Activated gamma-delta T cell treated with anti-CD3 and anti-CD28 coated beads, Interleukin-2, amount 50 U/mL, for 16 hours (primary cell): Measurements from ENCODE around the gene SKP2.

Experiments used
- DNase-seq: peaks from one replicate; pipeline ENCODE4 v3.0.0-alpha.2; 2020; ENCODE audit warnings: low read depth

Gene SKP2

DNA sequence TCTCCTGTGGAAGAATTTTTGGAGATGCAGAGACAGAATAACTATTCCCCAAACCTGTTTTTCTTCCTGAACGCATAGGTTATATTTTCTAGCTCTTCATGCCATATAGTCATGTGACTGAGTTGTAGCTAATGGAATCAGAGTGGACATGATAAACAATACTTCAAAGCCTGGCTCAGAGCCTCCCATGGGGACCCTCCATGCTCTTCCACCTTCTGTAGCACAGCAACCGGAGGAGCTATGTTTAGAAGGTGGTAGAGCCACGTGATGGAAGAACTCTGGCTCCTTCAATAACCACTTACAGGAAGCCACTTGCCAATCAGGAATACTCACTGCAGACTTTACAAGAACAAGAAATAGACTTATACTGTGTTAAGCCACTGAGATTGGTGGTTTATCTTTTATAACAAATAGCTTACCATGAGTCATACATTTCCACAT is 50.6 kb downstream of the SKP2 start:
- DNase-seq = no peak

DNA sequence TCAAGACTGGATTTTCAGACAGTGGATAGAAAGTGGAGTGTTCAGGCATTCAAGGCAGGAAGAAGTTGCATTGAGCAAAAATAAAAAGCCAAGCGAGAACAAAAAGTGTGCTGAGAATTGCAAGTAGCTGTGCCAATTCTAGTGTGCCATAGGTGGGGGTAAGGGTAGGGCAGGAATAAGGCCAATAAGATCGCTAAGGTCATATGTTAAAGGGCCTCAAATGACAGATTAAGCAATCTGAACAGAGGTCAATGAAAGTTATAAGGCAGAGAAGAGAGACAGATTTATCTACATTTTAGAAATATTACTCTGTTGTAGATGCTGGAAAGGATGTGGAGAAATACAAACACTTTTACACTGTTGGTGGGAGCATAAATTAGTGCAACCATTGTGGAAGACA is 53.4 kb downstream of the SKP2 start:
- DNase-seq = no peak

DNA sequence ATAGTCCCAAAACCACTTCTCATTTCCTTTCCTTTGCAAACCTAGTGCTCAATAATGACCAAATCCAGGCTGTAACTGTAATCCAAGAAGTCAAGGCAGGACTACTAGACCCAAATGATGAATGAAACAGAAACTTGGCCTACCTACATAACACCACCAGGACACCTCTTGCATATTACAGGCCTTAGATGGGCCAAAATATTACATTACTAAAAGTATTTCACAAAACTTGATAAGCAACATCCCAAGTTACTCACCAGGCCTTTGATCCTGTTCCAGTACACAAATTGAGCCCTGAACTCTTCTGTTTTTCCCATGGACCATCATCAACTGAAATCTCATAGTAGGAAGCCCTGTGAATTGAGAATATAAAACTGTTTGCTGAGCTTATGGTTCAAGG is 55.0 kb downstream of the SKP2 start:
- no peak for DNase-seq

DNA sequence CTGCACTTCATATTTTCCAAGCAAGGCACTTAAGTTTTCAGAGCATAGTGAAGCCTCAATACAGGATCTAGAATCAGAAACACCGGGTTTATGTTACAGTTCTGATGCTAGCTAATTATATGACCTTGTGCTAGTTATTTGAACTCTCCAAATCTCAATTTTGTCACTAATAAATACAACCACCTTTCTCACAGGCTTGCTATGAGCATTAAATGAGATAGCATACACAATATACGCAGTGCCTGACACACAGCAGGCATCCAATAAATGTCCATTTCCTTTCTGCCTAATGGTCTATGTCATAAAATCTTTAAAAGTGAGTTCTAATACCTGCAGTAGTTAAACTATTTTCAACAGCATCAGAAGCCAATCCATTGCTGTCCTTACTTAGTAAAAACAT is 56.9 kb downstream of the SKP2 start:
- no peak for DNase-seq

DNA sequence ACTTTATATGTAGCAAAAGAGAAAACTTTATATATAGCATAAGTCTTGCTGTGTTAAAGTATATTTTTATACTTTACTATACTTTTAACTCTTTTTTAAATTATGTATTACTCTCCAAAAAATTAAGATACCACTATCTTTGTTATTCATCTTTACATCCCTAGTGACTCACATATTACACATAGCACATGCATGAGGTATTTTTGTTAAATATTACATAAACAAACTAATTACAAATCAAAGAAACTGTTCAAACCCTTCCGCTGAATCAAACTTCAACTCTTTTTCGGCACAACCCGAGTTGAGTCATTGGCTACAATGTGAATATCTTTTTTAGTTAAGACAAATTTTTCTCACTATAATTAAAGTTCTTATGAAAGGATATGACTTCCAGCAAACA is 57.8 kb downstream of the SKP2 start:
- no peak for DNase-seq

DNA sequence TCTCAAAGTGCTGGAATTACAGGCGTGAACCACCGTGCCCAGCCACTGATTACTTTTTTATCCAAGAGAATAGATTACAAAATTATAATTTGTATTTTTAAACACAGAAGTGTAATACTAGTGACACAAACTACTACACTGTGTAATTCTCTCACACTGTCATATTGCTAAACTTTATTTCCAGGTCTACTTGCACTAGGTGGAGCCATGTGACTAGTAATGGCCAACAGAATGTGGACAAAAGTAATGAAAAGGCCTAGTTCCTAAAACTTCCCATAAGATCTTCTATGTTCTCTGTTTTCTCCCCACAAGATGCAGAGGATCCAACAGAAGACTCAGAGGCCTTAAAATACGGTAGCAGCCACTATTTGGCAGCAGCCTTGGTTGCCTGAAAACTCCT is 62.5 kb downstream of the SKP2 start:
- DNase-seq = no peak

DNA sequence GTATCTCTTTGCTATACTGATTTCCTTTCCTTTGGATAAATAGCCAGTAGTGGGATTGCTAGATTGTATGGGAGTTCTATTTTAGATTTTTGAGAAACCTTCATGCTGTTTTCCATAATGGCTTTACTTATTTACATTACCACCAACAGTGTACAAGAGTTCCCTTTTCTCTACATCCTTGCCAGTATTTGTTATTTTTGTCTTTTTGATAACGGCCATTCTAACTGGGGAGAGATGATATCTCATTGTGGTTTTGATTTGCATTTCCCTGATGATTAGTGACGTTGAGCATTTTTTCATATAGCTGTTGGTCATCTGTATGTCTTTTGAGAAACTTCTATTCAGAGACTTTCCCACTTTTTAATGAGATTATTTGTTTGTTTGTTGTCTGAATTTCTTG is 64.0 kb downstream of the SKP2 start:
- DNase-seq = no peak

DNA sequence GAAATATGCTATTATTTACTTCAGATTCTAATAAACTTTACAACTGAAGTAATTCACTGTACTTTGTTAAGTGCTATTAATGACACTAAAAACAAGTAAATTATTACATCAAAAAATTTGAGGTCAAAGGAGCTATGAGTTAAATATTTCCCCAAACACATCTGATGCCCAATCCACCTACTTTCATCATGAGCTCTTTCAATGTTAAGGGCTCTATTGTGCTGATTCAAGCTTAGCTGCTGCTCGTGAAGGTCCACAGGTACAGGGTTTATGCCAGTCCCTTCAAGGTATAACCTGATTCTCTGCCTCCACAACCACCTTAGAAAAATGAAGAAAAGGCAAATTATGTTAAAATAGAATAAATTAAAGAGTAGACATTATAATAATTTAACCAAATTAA is 65.7 kb downstream of the SKP2 start:
- DNase-seq = no peak

DNA sequence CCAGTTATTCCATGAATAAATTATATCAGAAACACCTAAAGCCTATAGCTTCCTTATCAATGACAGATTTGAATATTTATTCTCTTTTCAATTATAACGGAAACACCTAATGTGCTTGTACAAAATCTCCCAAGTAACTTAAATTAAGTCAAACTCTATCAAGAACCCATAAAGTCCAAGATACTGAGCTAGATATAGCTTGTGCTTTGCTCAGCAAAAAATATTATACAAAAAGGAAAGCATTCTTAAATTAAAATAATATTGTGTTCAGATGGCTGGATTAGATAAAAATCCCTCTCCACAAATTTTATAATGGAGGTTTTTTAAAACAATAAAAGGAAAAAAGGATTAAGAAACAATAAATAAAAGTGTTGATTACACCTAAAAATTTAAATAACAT is 66.1 kb downstream of the SKP2 start:
- DNase-seq = no peak

DNA sequence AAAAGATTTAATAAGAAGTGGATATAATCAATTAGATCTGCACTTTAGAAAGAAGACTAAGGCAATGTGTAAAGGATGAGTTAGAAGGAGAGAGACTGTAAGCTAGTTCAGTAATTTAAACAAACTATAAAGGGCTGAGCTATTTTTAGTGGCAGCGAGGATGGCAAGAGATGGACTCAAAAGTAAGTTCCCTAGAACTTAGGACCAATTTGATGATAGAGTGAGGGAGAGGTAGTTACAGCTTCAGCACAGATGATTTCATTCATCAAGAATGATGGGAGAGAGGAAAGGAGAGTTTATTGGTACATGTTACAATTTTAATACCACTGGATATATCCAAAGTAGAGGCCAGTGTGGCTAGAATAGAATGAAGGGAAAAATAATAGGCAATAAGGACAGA is 70.7 kb downstream of the SKP2 start:
- no peak for DNase-seq

DNA sequence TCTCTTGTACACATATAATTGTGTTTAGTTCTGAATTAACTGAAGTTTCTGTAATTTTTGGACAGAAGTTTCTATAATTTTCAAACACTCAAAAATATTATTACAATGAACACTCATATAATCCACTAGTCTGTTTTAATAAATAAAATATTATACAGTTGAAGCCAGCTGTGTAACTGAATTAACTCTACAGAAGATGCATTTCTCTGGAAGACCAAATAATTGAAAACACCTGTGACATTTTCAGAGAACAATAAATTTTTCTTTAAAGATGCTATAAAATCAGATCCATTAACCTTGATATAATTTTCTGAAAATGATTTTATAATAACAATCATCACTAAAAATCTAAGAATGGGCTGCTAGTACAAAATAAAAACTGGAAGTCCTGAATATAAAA is 75.1 kb downstream of the SKP2 start:
- DNase-seq = no peak

DNA sequence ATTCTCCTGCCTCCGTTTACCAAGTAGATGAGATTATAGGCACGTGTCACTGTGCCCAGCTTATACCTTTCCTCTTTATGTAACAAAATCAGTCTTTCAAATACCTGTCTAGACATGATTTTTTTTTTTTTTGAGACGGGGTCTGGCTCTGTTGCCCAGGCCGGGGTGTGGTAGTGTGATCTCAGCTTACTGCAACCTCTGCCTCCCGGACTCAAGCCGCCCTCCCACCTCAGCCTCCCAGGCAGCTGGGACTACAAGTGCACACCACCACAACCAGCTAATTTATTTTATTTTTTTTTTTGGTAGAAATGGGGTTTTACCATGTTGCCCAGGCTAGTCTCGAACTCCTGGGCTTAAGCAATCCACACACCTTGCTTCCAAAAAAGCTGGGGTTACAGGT is 76.6 kb downstream of the SKP2 start:
- DNase-seq = no peak

DNA sequence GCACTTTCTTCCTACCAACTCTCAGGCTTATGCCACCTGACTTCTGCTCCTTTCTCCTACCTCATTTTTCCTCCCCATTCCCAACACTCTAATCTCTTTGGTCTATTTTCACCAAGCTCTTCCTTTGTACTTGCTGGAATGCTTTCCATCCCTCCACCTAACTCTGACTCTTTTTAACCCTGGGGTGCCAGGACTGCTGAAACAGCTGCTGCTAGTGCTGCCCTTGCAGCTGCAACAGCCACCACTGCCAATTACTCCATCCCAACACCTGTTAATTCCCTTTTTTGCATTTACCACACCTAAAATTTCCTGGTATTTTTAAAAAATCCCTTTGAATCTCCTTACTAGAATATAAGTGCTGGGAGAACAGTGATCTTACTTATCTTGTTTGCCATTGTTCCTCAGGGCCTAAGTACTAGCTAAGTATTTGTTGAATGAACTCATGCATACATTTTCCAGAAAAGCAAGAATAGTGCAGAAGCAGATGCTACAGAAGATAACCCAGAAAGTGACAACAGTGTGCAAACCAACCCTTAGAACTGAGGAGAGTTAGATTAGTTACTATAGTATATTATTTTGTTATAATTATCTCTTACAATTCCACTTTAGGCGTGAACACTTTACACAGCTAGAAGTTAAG is 78.4 kb downstream of the SKP2 start:
- no peak for DNase-seq

DNA sequence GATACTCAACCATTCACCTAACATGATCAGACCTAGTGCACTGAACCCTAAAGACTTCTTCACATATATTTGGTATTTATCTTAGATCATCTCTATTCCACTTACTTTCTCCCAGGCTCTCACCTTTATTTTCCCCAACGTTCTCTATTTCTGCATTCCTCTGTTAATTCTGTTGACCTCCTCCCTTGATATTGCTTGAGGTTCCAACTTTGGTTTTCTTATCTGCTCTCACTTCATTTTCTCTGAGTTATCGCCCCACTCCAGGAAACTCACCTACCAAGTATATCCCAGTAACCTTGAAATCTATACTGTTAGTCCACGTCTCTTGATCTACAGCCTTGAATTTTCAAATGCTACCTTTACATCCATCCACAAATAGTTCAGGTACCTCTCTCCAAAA is 80.6 kb downstream of the SKP2 start:
- no peak for DNase-seq
